ENCODE measurements around the gene TRIM41. TPM values are rescaled to one million over a fixed set of nuclear protein-coding genes. Genes with fewer than 3 reads are reported as not detected.
A peak's percentile ranks its signal among the peaks of the same experiment; 100 is the strongest.

TRIM41 gene
- total RNA-seq, 4 donors from 2014 or later, result 9.7 to 17.6 (median 12.1) TPM

DNA sequence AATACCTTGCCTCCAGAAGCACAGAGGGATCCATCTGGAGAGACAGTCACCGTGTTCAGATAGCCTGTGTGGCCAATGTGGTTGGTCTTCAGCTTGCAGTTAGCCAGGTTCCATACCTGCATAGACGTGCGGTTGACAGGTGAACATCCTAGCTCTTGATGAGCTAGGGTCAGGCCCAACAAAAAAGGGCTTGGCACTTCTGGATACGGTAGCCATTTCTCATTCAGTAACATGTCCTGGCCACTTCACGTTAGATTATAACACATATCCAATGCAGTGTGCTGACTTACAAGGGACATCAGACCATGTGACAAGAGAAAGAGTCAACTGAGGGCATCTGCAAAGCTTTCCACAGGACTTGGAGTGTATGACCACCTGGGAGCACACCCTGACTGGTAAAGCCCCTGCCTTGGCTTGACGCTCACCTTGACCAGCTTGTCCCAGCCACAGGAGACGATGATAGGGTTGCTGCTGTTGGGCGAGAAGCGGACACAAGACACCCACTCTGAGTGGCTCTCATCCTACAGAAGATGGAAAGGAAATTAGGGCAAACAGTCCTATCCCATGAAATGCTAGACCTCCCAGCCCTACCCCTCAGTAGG, 16.1 kb downstream of the TRIM41 start:
- no peak for ATAC-seq
- Histone ChIP-seq H3K4me1 (peaks cover 0 to 45% (median 10%) of the 10 kb centered on the region in 3 donors), H3K36me3 (peaks cover 0 to 80% of the 10 kb centered on the region in 2 donors), H3K9me3 (no peaks in the 10 kb centered on the region), H3K27ac (no peak overlapping the region), H3K4me3 (no peak overlapping the region), H3K27me3 (no peaks in the 10 kb centered on the region)
- 78 to 88% methylated on average over 3 to 6 of the region's 9 CpGs for WGBS, 2 donors (ENCODE audit: low coverage in 1 of 2)
- TF ChIP-seq POLR2AphosphoS5 (IDR thresholded peaks at IDR 0.05) (no peak), CTCF (IDR thresholded peaks at IDR 0.05) (no peak), POLR2A (IDR thresholded peaks at IDR 0.05) (no peak), EP300 (IDR thresholded peaks at IDR 0.05) (no peak)

GRCh38 chr5:181241393-181241975, 18.4 kb downstream of the TRIM41 start:
- Histone ChIP-seq H3K4me3 (peak overlapping the region in 1 of 2 donors; percentile 79), H3K27me3 (no peaks in the 10 kb centered on the region), H3K4me1 (peaks cover 0 to 63% (median 18%) of the 10 kb centered on the region in 3 donors), H3K36me3 (peaks cover 0 to 57% of the 10 kb centered on the region in 2 donors), H3K9me3 (no peaks in the 10 kb centered on the region), H3K27ac (peak overlapping the region in 3 of 4 donors; percentile 93 to 97 (median 94))
- WGBS, 2 donors (ENCODE audit: low coverage in 1 of 2), result 11 to 62% methylated on average over 4 to 6 of the region's 6 CpGs
- no peak for ATAC-seq
- no peak for TF ChIP-seq POLR2AphosphoS5 (IDR thresholded peaks at IDR 0.05)
- TF ChIP-seq CTCF (IDR thresholded peaks at IDR 0.05), result no peak
- TF ChIP-seq POLR2A (IDR thresholded peaks at IDR 0.05), result no peak
- no peak for TF ChIP-seq EP300 (IDR thresholded peaks at IDR 0.05)

GRCh38 chr5:181242031-181242451, 19.0 kb downstream of the TRIM41 start:
- ATAC-seq, result no peak
- Histone ChIP-seq H3K27me3 (no peaks in the 10 kb centered on the region), H3K36me3 (peaks cover 0 to 52% of the 10 kb centered on the region in 2 donors), H3K27ac (peak overlapping the region in 3 of 4 donors; percentile 93 to 97 (median 94)), H3K4me1 (peaks cover 0 to 66% (median 18%) of the 10 kb centered on the region in 3 donors), H3K4me3 (peak overlapping the region; percentile 53 to 79), H3K9me3 (no peaks in the 10 kb centered on the region)
- 5 to 47% methylated on average over 2 to 3 of the region's 6 CpGs for WGBS, 2 donors (ENCODE audit: low coverage in 1 of 2)
- TF ChIP-seq CTCF (IDR thresholded peaks at IDR 0.05), result no peak
- TF ChIP-seq EP300 (IDR thresholded peaks at IDR 0.05), result no peak
- TF ChIP-seq POLR2A (IDR thresholded peaks at IDR 0.05), result no peak

DNA sequence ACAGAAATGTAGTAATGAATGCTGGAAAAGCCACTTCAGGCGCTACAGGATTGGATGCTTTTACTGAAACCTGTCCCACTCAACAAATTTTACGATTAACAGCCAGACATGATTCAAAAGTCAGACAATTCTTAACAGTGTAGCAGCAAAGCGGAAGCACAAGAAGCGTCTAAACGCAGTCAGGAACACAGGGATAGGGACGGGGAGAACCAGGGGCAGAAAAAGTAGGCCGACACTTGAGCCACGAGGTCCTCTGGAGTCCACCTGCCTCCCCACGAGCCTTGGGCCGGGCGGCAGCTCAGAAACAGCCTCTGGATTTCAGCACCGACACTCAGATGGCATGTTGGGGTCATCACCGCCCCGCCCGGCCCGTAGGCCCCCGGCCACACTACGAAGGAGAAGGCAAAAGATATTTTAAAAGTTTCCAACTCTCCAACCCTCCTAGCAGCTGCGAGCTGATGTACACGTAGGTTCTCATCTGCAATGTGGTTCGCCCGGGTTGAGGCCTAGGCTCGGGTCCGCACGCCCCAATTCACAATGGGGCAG, 20.0 kb downstream of the TRIM41 start:
- Histone ChIP-seq H3K36me3 (peaks cover 0 to 41% of the 10 kb centered on the region in 2 donors), H3K4me3 (peak overlapping the region; percentile 53 to 79), H3K4me1 (peaks cover 0 to 71% (median 23%) of the 10 kb centered on the region in 3 donors), H3K27me3 (no peaks in the 10 kb centered on the region), H3K9me3 (no peaks in the 10 kb centered on the region), H3K27ac (peak overlapping the region; percentile 15 to 97 (median 94))
- WGBS, 2 donors (ENCODE audit: low coverage in 1 of 2), result 0 to 1% methylated on average over 1 to 20 of the region's 25 CpGs
- no peak for TF ChIP-seq POLR2A (IDR thresholded peaks at IDR 0.05)
- no peak for TF ChIP-seq EP300 (IDR thresholded peaks at IDR 0.05)
- TF ChIP-seq POLR2AphosphoS5 (IDR thresholded peaks at IDR 0.05), result no peak
- TF ChIP-seq CTCF (IDR thresholded peaks at IDR 0.05), result no peak
- ATAC-seq, result no peak
